SK-N-MC (cell line): Measurements from ENCODE around the gene GBA3.

Experiments
- EZH2 ChIP-seq: fragments of 200-600 bp; sonication (generic); IDR thresholded peaks from one replicate; pipeline ENCODE4 v1.6.1; 2017; ENCODE audit warnings: antibody characterized with exemption
- FOXP2 ChIP-seq: optimal IDR thresholded peaks from 2 replicates; pipeline ENCODE3; 2011; ENCODE audit warnings: mild to moderate bottlenecking, moderate library complexity; ENCODE audit not compliant: insufficient read depth; ENCODE audit errors: extremely low read length, control extremely low read depth
- POLR2AphosphoS5 ChIP-seq: IDR thresholded peaks from 2 replicates; pipeline ENCODE4 v1.6.1; 2012; ENCODE audit warnings: mild to moderate bottlenecking, low read depth, low read length, borderline replicate concordance

DNA sequence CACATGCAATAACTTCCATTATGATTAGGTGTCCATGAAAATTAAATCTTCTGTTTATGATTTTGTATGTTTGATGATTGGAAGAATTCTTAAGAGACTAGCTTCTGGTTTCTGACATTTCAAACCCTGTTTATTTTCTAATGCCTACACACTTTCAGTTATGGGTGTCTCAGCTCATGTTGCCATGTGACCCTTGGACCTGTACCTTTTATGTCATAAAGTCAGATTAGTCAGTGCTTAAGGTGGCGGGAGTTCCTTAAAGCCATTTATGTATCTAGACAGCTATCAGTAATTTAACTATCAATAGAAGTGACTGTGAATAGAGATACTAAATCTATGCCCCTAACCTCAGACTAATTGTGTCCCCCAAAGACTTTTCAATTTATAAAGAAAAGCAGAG, 155.6 kb downstream of the GBA3 start:
- TF ChIP-seq EZH2 (no peak), POLR2AphosphoS5 (no peak), FOXP2 (no peak)
